A549 treated with dexamethasone at 1 μM for 4 hours (cell line): Measurements from ENCODE around the gene GGTLC3. TPM values are rescaled to one million over a fixed set of nuclear protein-coding genes. Genes with fewer than 3 reads are reported as not detected.

Source experiments
- total RNA-seq: library from RNA; stranded (reverse); fragments of 200-300 nt; extraction: Qiagen RNA extraction; gene quantifications from 5 replicates; pipeline ENCODE4 v1.2.3, GENCODE V29; 2022

Gene GGTLC3
- not detected in 5 replicates for total RNA-seq

GRCh38 chr22:18518061-18518460 lies at the start of gene GGTLC3:
GGTLC3 (minus strand) TSS chr22:18518161; CDS start chr22:18517897, 264 bp downstream.

DNA sequence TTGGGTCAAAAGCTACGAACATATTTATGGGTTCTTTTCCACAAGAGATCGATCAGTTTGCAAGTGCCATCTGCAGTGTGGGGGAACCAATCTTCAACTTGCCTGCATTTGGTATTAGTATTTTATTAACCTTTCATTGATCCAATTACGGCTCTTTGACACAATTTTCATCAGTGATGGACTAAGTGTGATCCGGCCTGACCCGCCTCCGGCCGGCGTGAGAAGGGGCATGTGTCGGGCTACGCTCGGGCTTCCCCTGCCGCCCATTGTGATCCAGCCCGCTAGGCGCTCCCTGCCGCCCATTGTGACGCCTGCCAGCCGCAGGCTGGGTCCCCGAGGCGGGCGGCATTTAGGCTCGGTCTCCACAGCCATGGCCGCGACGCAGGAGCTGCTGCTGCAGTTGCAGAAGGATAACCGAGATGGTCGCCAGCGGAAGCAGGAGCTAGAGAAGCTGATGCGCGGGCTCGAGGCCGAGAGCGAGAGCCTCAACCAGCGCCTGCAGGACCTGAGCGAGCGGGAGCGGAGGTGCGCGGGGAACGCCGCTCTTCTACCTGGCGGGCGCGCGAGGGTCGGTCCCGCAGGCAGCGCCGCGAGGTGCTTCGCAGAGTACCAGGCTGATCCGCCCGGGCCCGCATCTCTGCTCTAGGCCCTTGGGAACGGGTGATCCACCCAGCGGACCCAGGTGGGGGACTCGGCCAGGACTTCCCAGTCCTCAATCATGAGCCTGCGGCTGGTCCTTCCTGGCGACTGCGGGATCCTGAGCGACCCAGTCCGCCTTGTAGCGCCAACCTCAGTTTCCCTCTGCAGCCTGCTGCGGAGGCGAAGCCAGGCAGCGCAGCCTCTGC lies 10.0 kb upstream of the GGTLC3 start, which contains the start of gene TMEM191B:
TMEM191B (plus strand) TSS at position 51 of the 845 bp plus-strand sequence; CDS start at position 230, 179 bp downstream.

Other genes starting within 250 kb of the GGTLC3 start
- 0.81 to 1.3 TPM (median 0.97 TPM) in 5 replicates for gene TMEM191B, start 9.6 kb upstream of the GGTLC3 start, total RNA-seq
- gene RIMBP3, start 93.8 kb upstream of the GGTLC3 start, total RNA-seq = 0.90 to 1.1 TPM (median 0.93 TPM) in 5 replicates